HG02885 (cell line): ENCODE results near the gene VANGL1.
A peak's percentile ranks its signal among the peaks of the same experiment; 100 is the strongest.
"Not testable (repeated sequence)": the region's sequence is repeated elsewhere in the genome, so short reads cannot be mapped to it uniquely, and the experiment has no call there.

Experiments
- ATAC-seq: cut with Tn5 transposase; IDR thresholded peaks from one replicate; pipeline ENCODE4 v1.9.1; 2021; ENCODE audit warnings: mild to moderate bottlenecking; ENCODE audit not compliant: unreplicated experiment, poor library complexity

Gene VANGL1

GRCh38 chr1:115641762-115642167 is at the start of gene VANGL1:
Gene VANGL1 (plus strand): TSS chr1:115641970. CDS start chr1:115651414, 9,444 bp downstream.
- ATAC-seq, result peak; percentile 69

GRCh38 chr1:115592264-115592663 is 49.5 kb upstream of the VANGL1 start:
- no peak for ATAC-seq

- no peak for ATAC-seq
These were observed 48.2 kb upstream of the VANGL1 start for GRCh38 chr1:115593365-115594259.

- ATAC-seq, result no peak
These were observed 47.2 kb upstream of the VANGL1 start for GRCh38 chr1:115594600-115594999.

- ATAC-seq, result peak; percentile 80
These were observed 46.3 kb upstream of the VANGL1 start for GRCh38 chr1:115595279-115596079.

GRCh38 chr1:115596080-115596780 is 45.5 kb upstream of the VANGL1 start:
- ATAC-seq, result no peak

GRCh38 chr1:115604508-115604907 is 37.3 kb upstream of the VANGL1 start:
- ATAC-seq, result no peak

GRCh38 chr1:115606305-115606704 is 35.5 kb upstream of the VANGL1 start:
- no peak for ATAC-seq

- ATAC-seq, result no peak
These were observed 32.7 kb upstream of the VANGL1 start for GRCh38 chr1:115609021-115609420.

GRCh38 chr1:115613767-115614166 is 28.0 kb upstream of the VANGL1 start:
- ATAC-seq, result no peak

- no peak for ATAC-seq
These were observed 21.3 kb upstream of the VANGL1 start for GRCh38 chr1:115620453-115620852.

GRCh38 chr1:115620950-115621349 is 20.8 kb upstream of the VANGL1 start:
- no peak for ATAC-seq

GRCh38 chr1:115624859-115625258 is 16.9 kb upstream of the VANGL1 start:
- ATAC-seq, result no peak

GRCh38 chr1:115630342-115630741 is 11.4 kb upstream of the VANGL1 start:
- ATAC-seq, result no peak

GRCh38 chr1:115632251-115633026 is 9.3 kb upstream of the VANGL1 start:
- ATAC-seq, result no peak

- ATAC-seq, result not testable (repeated sequence)
These were observed 8.2 kb upstream of the VANGL1 start for GRCh38 chr1:115633606-115634005.

- ATAC-seq, result not testable (repeated sequence)
These were observed 4.5 kb upstream of the VANGL1 start for GRCh38 chr1:115637247-115637646.

- no peak for ATAC-seq
These were observed 1.4 kb upstream of the VANGL1 start for GRCh38 chr1:115640384-115640783.

GRCh38 chr1:115642168-115643072 is 650 bp downstream of the VANGL1 start:
- ATAC-seq, result peak; percentile 67
